ENCODE results near the gene URM1.

Gene URM1

DNA sequence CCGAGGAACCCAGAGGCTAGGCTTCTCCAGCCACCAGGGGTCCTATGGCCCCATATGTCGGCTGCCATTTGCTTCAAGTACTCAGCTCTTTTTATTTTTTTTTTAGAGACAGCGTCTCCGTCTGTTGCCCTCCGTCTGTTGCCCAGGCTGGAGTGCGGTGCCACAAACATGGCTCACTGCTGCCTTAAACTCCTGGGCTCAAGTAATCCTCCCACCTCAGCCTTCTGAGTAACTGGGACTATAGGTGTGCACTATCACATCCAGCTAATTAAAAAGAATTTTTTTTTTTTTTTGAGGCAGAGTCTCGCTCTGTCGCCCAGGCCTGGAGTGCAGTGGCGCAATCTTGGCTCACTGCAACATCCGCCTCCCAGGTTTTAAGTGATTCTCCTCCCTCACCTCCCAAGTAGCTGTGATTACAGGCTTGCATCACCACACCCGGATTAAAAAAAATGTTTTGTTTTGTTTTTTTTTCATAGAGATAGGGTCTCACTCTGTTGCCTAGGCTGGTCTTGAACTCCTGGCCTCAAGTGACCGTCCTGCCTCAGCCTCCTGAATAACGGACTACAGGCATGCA, 58.4 kb downstream of the URM1 start:
- no peak for DNase-seq (ENCODE audit: low read depth)

DNA sequence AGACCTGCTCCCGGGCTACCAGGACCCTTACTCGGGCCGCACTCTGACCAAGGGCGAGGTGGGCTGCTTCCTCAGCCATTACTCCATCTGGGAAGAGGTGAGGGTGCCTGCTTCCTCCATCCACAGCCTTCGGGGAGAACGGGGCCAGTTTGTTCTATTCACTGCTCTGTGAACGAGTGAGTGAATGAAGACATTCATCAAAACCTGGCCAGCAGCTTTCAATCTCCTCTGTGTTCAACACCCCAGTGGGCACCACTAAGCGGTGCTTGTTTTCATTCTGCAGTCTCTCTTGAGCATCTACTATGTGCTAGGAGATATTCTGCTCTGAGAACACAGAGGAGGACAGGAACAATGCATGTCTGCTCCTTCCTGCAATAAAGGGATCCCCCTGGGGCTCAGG, 60.0 kb downstream of the URM1 start:
- no peak for DNase-seq (ENCODE audit: low read depth)

DNA sequence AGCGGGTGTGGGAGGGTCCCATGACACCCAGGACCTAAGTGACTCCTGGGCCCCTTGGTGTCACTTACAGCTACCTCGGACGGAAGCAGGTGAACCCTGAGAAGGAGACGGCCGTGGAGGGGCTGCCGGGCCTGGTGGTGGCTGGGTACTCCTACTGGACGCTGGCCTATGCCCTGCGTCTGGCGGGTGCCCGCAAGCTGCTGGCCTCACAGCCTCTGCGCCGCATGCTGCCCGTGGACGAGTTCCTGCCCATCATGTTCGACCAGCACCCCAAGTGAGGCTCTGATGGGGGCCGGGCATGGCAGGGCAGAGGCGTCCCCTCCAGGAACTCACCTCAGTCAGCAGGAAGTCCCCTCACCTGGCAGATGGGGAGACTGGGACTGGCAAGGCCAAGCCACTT, 63.2 kb downstream of the URM1 start:
- no peak for DNase-seq (ENCODE audit: low read depth)

DNA sequence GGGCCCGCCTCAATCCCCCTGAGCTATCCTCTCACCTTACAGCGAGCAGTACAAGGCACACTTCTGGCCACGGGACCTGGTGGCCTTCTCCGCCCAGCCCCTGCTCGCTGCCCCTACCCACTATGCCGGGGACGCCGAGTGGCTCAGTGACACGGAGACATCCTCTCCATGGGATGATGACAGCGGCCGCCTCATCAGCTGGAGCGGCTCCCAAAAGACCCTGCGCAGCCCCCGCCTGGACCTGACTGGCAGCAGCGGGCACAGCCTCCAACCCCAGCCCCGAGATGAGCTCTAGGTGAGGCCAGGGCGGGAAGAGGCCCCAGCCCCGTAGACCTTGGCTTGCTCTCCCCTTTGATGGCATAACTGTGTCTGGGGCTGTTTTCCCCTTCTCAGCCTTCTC, 64.4 kb downstream of the URM1 start:
- no peak for DNase-seq (ENCODE audit: low read depth)

DNA sequence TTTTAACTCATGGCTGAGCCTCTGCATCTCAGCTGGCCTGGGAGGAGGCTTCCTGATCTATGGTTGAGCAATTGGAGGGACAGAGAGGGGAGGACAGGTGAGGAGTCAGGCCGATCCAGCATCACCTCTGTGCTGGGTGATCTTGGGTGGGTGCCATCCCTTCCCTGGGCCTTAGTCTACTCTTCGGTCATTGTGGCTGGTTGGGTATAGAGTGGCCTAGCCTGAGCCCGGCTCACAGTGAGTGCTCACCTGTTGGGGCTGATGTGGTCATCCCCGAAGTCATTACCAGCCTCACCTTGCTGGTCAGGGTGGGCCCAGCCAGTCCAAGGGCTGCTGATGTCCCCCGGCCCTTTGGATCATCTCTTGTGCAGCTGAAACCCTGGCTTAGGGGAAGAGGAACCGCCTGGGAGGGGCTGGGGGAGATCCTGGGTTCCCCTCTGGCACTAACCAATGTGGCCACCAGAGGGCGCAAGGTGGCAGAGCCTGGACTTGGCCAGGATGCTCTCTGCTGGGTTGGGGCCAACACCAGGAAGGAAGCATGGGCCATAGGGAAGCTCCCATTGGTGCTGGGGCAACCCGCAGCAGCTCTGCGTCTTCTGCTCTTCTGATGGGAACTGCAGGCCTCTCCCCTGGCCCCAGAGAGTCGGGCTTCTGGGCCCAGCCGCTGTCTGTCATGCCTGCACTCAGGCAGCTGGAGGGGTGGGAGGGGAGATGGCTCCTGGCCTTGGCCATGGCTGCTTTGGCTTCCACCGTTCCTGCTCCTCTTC, 67.4 kb downstream of the URM1 start:
- peak; percentile 79 for DNase-seq (ENCODE audit: low read depth)

DNA sequence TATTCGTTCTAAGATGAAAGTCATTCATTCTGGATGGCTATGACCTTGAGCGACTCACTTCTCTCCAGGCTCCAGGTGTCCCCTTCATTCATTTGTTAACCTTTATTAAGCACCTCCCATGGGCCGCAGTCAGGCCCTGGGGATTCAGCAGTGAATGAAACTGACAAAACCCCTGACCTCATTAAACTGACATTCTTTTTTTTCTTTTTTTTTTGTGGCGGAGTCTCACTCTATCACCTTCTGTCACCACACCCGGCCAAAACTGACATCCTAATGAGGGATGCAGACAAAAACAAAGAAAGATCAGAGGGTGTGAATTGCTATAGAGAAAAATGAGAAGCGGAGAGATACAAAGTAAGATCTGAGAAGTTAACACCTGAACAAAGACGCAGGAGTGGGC, 68.1 kb downstream of the URM1 start:
- no peak for DNase-seq (ENCODE audit: low read depth)

All from activated gamma-delta T cell treated with anti-CD3 and anti-CD28 coated beads, Interleukin-2, amount 50 U/mL, for 16 hours (primary cell).